Measurements from ENCODE around the gene IL3.
"Not testable (repeated sequence)": the region's sequence is repeated elsewhere in the genome, so short reads cannot be mapped to it uniquely, and the experiment has no call there.

Gene IL3

DNA sequence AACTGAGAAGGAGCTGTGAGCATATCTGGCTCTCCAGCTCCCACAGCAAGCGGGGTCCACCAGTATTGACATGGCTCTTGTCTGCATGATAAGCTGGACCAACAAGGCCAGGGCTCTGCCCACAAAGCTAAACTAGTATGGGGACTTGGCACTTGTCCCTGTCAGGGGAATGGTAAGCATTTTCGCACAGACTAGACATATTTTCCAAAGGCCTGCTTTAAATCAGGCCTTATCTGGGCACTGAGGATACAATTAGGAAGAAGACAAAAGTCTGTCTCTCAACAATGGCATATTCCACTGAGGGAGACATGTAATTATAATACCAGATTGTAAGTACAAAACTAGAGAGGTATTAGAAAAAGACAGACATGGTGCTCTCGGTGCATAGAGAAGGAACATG lies 45.2 kb downstream of the IL3 start:
- H3K4me3 ChIP-seq (ENCODE audit: low read length) = no peak overlapping the region
- no peak for TF ChIP-seq CTCF (conservative IDR thresholded peaks at IDR 0.05; ENCODE audit: low read depth, low read length)
- no peak for DNase-seq (ENCODE audit: low read depth)

- not testable (repeated sequence) for DNase-seq (ENCODE audit: low read depth); H3K4me3 ChIP-seq (ENCODE audit: low read length)
Measured at GRCh38 chr5:132108495-132108894, 48.0 kb downstream of the IL3 start.

DNA sequence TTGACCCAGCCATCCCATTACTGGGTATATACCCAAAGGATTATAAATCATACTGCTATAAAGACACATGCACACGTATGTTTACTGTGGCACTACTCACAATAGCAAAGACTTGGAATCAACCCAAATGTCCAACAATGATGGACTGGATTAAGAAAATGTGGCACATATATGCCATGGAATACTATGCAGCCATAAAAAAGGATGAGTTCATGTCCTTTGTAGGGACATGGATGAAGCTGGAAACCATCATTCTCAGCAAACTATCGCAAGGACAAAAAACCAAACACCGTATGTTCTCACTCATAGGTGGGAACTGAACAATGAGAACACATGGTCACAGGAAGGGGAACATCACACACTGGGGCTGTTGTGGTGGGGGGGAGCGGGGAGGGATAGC lies 48.5 kb downstream of the IL3 start:
- H3K4me3 ChIP-seq (ENCODE audit: low read length) = not testable (repeated sequence)

GRCh38 chr5:132109494-132110053 lies 49.1 kb downstream of the IL3 start:
- no peak overlapping the region for H3K4me3 ChIP-seq (ENCODE audit: low read length)
- DNase-seq (ENCODE audit: low read depth) = no peak
- TF ChIP-seq CTCF (conservative IDR thresholded peaks at IDR 0.05; ENCODE audit: low read depth, low read length) = no peak

More for the DNA sequence above, 48.5 kb downstream of the IL3 start:
- not testable (repeated sequence) for DNase-seq (ENCODE audit: low read depth)

GRCh38 chr5:132110195-132110594 lies 49.7 kb downstream of the IL3 start:
- DNase-seq (ENCODE audit: low read depth) = no peak
- no peak overlapping the region for H3K4me3 ChIP-seq (ENCODE audit: low read length)
- TF ChIP-seq CTCF (conservative IDR thresholded peaks at IDR 0.05; ENCODE audit: low read depth, low read length) = no peak

DNA sequence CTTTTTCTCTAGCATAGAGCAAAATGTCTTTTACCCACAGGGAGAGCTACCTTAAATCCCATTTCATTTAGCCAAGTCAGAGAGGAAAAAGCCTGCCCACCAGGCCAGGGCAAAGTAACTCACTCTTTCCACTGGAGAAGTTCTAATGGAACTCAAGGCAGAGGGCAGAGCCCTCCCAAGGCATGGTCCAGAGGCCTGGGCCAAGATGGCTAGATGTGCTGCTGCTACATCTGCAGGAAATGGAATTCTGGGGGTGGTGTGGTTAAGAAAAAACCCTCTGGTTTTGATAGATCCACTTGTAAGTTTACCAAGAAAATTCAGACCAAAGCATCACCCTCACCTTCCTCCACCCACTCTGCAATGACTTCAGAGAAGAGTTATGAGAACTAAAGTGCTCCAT lies 50.5 kb downstream of the IL3 start:
- DNase-seq (ENCODE audit: low read depth) = no peak

DNA sequence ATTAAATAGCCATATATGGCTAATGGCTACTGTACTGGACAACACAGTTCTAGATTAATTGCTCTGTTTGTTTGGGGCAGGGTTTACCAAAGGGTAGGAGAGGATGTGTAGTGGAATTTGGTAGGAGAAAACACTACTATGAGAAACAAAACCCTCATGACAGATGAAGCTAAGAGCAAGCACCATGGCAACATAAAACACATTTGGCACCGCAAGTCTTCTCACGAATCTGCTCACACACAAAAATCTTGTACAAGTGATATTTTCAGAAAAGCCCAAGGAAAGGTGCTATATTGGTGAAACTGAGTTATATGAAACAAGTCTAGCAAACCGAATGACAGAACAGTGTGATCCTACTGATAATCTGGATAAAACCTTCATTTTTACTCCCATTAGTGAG lies 51.7 kb downstream of the IL3 start:
- no peak for TF ChIP-seq CTCF (conservative IDR thresholded peaks at IDR 0.05; ENCODE audit: low read depth, low read length)
- DNase-seq (ENCODE audit: low read depth) = no peak
- H3K4me3 ChIP-seq (ENCODE audit: low read length) = no peak overlapping the region

More for the DNA sequence above, 50.5 kb downstream of the IL3 start:
- no peak overlapping the region for H3K4me3 ChIP-seq (ENCODE audit: low read length)
- TF ChIP-seq CTCF (conservative IDR thresholded peaks at IDR 0.05; ENCODE audit: low read depth, low read length) = no peak
